Prostate gland (tissue), 2 donors: ENCODE measurements around the gene PGPEP1.

Experiments
- POLR2A ChIP-seq: fragments of 450-650 bp; IDR thresholded peaks from one replicate; pipeline ENCODE4 v1.6.1; 2016; ENCODE audit warnings: antibody characterized with exemption, mild to moderate bottlenecking
- POLR2AphosphoS5 ChIP-seq: sonication (generic); formaldehyde crosslinking; IDR thresholded peaks from one replicate; pipeline ENCODE4 v1.6.1; 2017; ENCODE audit warnings: antibody characterized with exemption
- TF ChIP-seq, protein P1 (sequence below), 4 experiments: fragments of 200-600 bp in 2 of 4; fragments of 450-650 bp in 2 of 4; sonication (generic) in 2 of 4; IDR thresholded peaks; 1 replicate in 3 of 4; 2 replicates in 1 of 4; pipeline ENCODE4 v1.5.1; 2016 to 2019; ENCODE audit warnings: antibody characterized with exemption in 4 of 4, mild to moderate bottlenecking in 2 of 4, moderate library complexity in 2 of 4

DNA sequence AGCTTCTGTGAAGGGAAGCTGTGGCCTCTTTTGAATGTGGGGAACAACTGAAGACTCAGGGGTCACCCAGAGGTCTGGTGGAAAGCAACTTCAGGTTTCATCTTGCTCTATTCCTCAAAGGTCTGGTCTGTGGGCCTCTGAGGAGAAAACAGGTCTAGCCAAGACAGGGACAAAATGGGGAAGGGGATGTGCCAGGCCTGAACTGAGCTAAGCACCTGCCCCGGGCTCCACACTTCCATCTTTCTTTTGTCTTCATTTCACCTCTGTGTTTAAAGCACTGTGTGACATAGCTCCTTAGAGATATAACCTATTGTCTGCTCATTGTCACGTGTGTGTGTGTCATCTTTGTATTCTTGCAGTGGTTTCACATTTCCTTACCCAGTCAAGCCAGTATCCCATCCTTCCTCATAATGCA lies 25.6 kb downstream of the PGPEP1 start:
- TF ChIP-seq, protein P1, sequence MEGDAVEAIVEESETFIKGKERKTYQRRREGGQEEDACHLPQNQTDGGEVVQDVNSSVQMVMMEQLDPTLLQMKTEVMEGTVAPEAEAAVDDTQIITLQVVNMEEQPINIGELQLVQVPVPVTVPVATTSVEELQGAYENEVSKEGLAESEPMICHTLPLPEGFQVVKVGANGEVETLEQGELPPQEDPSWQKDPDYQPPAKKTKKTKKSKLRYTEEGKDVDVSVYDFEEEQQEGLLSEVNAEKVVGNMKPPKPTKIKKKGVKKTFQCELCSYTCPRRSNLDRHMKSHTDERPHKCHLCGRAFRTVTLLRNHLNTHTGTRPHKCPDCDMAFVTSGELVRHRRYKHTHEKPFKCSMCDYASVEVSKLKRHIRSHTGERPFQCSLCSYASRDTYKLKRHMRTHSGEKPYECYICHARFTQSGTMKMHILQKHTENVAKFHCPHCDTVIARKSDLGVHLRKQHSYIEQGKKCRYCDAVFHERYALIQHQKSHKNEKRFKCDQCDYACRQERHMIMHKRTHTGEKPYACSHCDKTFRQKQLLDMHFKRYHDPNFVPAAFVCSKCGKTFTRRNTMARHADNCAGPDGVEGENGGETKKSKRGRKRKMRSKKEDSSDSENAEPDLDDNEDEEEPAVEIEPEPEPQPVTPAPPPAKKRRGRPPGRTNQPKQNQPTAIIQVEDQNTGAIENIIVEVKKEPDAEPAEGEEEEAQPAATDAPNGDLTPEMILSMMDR (IDR thresholded peaks at IDR 0.05), result no peak
- TF ChIP-seq POLR2A (no peak), POLR2AphosphoS5 (no peak)
